NCI-H446 (cell line): ENCODE data around the gene RNF169.

Experiments
- DNase-seq, 2 experiments: peaks; one replicate each; lab custom pipeline; 2025; lab: John Stamatoyannopoulos, UW

The RNF169 gene

DNA sequence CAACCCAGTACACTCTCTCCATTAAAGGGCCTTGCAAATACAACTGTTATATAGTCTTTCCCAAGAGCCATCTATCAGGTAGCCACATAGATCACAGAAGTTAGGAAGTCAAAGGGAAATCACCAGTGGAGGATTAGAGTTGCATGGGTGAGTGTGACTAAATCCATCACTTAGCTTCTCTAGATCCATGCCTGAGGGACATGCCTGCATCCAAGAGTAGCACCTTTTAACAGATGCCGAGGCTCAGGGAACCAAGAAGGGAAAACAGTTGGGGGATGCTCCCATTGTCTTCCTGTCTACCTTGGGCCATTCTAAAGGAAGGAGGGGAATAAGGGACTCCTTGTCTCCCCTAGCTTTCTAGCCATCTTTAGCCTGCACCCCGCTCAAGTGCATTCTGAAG, 122.4 kb downstream of the RNF169 start:
- no peak for DNase-seq

DNA sequence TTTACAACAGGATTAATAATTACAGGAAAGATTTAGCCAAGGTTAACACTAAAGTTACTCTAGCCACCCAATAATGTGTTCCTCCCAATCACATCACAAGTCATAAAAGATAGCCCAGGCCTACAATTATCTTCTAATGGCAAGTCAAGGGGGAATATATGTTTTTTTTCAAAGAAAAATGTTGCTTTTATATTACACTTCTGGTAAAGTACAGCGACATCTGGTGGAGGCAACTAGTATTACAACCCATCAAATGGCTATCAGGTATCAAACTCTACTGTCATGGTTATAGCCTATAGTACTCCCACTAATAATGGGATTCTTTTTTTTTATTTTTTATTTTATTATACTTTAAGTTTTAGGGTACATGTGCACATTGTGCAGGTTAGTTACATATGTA, 128.5 kb downstream of the RNF169 start:
- DNase-seq: no peak
